WTC11 (cell line): ENCODE measurements around the gene SYTL5. TPM values are rescaled to one million over a fixed set of nuclear protein-coding genes. Genes with fewer than 3 reads are reported as not detected.

Experiments
- ATAC-seq: fragments of 200-7000 bp; cut with Tn5 transposase; 2 replicates; pipeline ENCODE4 v1.10.0; 2021; ENCODE audit warnings: mild to moderate bottlenecking, moderate library complexity
- CTCF ChIA-PET: fragments of 300-600 bp; sonication (Branson Sonifier 250); formaldehyde crosslinking; loops from one replicate; lab custom pipeline; 2021; ENCODE audit warnings: antibody characterized with exemption; lab: Charles Lee
- POLR2A ChIA-PET: fragments of 350-600 bp; sonication (Branson Sonifier 250); formaldehyde crosslinking; loops from one replicate; lab custom pipeline; 2021; ENCODE audit warnings: antibody characterized with exemption; lab: Charles Lee
- DNase-seq: peaks from one replicate; pipeline ENCODE4 v3.0.0; 2021; ENCODE audit warnings: low spot score
- H3K27ac Mint-ChIP-seq: 2 replicates; pipeline ENCODE4 v1.8.0; 2021; ENCODE audit warnings: mixed read lengths
- H3K27me3 Mint-ChIP-seq: 2 replicates; pipeline ENCODE4 v1.8.0; 2021; ENCODE audit warnings: low read depth, mild to moderate bottlenecking, moderate library complexity, mixed read lengths
- H3K36me3 Mint-ChIP-seq: 2 replicates; pipeline ENCODE4 v1.8.0; 2021; ENCODE audit warnings: mixed read lengths
- H3K4me1 Mint-ChIP-seq: 2 replicates; pipeline ENCODE4 v1.8.0; 2022; ENCODE audit warnings: mixed read lengths
- H3K4me3 Mint-ChIP-seq: 2 replicates; pipeline ENCODE4 v1.8.0; 2021; ENCODE audit warnings: mild to moderate bottlenecking, moderate library complexity, mixed read lengths
- H3K9me3 Mint-ChIP-seq: 2 replicates; pipeline ENCODE4 v1.8.0; 2021; ENCODE audit warnings: mixed read lengths
- ARID4B ChIP-seq: sonication (generic); formaldehyde crosslinking; IDR thresholded peaks from 2 replicates; pipeline ENCODE4 v1.8.0; 2023; ENCODE audit warnings: missing genetic modification reagents, mild to moderate bottlenecking, borderline replicate concordance
- E2F1 ChIP-seq: sonication (generic); formaldehyde crosslinking; IDR thresholded peaks from 2 replicates; pipeline ENCODE4 v1.8.0; 2022; ENCODE audit warnings: mild to moderate bottlenecking, missing genetic modification reagents
- FOXP1 ChIP-seq: sonication (generic); formaldehyde crosslinking; IDR thresholded peaks from 2 replicates; pipeline ENCODE4 v1.8.0; 2022; ENCODE audit warnings: missing genetic modification reagents, mild to moderate bottlenecking, moderate library complexity, borderline replicate concordance
- FOXP4 ChIP-seq: sonication (generic); formaldehyde crosslinking; IDR thresholded peaks from 2 replicates; pipeline ENCODE4 v1.8.0; 2022; ENCODE audit warnings: mild to moderate bottlenecking, missing genetic modification reagents
- GRHL2 ChIP-seq: fragments of 250-450 bp; sonication (Bioruptor Pico); IDR thresholded peaks from 2 replicates; pipeline ENCODE4 v1.8.0; 2022; ENCODE audit warnings: mild to moderate bottlenecking, moderate library complexity; ENCODE audit not compliant: insufficient replicate concordance, severe bottlenecking
- JUN ChIP-seq: sonication (generic); formaldehyde crosslinking; IDR thresholded peaks from 2 replicates; pipeline ENCODE4 v1.8.0; 2023; ENCODE audit warnings: mild to moderate bottlenecking, missing genetic modification reagents
- KAT7 ChIP-seq: sonication (generic); formaldehyde crosslinking; IDR thresholded peaks from 2 replicates; pipeline ENCODE4 v1.8.1; 2023; ENCODE audit warnings: missing genetic modification reagents, mild to moderate bottlenecking, borderline replicate concordance
- MLX ChIP-seq: sonication (generic); formaldehyde crosslinking; IDR thresholded peaks from 2 replicates; pipeline ENCODE4 v1.8.1; 2023; ENCODE audit warnings: mild to moderate bottlenecking, missing genetic modification reagents, moderate library complexity
- NFE2L1 ChIP-seq: sonication (generic); formaldehyde crosslinking; IDR thresholded peaks from 2 replicates; pipeline ENCODE4 v1.8.1; 2023; ENCODE audit warnings: missing genetic modification reagents
- NR2C2 ChIP-seq: sonication (generic); formaldehyde crosslinking; IDR thresholded peaks from 2 replicates; pipeline ENCODE4 v1.8.0; 2022; ENCODE audit warnings: mild to moderate bottlenecking, missing genetic modification reagents
- USF1 ChIP-seq: sonication (generic); formaldehyde crosslinking; IDR thresholded peaks from 2 replicates; pipeline ENCODE4 v1.8.0; 2022; ENCODE audit warnings: mild to moderate bottlenecking, missing genetic modification reagents
- USF2 ChIP-seq: sonication (generic); formaldehyde crosslinking; IDR thresholded peaks from 2 replicates; pipeline ENCODE4 v1.8.1; 2023; ENCODE audit warnings: mild to moderate bottlenecking, missing genetic modification reagents, moderate library complexity
- ZNF396 ChIP-seq: fragments of 250-450 bp; sonication (Bioruptor Pico); IDR thresholded peaks from 2 replicates; pipeline ENCODE4 v1.8.0; 2021; ENCODE audit warnings: mild to moderate bottlenecking, moderate library complexity, borderline replicate concordance
- ZNF416 ChIP-seq: fragments of 250-450 bp; sonication (Bioruptor Pico); IDR thresholded peaks from 2 replicates; pipeline ENCODE4 v1.9.0; 2021; ENCODE audit warnings: mild to moderate bottlenecking, inconsistent platforms
- ZSCAN18 ChIP-seq: fragments of 250-450 bp; sonication (Bioruptor Pico); IDR thresholded peaks from 2 replicates; pipeline ENCODE4 v2.1.2; 2022; ENCODE audit warnings: mild to moderate bottlenecking, moderate library complexity
- total RNA-seq: library from RNA; stranded (reverse); gene quantifications from 3 replicates; pipeline ENCODE4 v1.2.3, GENCODE V29; 2021
- TF ChIP-seq, protein P1 (sequence below): fragments of 250-450 bp; sonication (Bioruptor Pico); IDR thresholded peaks from 2 replicates; pipeline ENCODE4 v1.8.0; 2021; ENCODE audit warnings: mild to moderate bottlenecking
- TF ChIP-seq, protein P2 (sequence below): fragments of 200-600 bp; IDR thresholded peaks from 2 replicates; pipeline ENCODE4 v1.8.0; 2022; ENCODE audit warnings: antibody characterized with exemption
- TF ChIP-seq, protein P3 (sequence below): sonication (generic); formaldehyde crosslinking; IDR thresholded peaks from 2 replicates; pipeline ENCODE4 v1.8.1; 2023; ENCODE audit warnings: mild to moderate bottlenecking, missing genetic modification reagents, borderline replicate concordance

Gene SYTL5
- total RNA-seq, 1 experiment from 2014 or later: 0.26 TPM

DNA sequence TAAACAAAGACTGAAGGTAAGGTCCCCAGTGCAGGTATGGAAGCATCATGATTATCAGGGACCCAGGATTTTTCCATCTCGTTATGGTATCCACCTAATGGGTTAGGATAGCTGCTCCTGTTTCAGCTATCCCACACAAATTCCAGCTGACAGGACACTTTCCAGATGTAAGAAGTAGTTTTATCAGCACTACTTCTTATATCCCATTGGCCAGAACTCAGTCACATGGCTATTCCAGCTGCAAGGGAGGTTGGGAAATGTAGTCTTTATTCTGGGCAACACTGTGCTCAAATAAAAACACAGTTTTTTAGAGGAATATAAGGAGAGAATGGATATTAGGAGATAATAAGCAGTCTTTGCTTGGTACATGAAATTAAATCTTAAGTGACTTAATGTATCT is 117.6 kb downstream of the SYTL5 start:
- no peaks in the 10 kb centered on the region for H3K9me3 Mint-ChIP-seq
- ATAC-seq: no peak
- POLR2A ChIA-PET: no interaction called here

More for the DNA sequence above, 117.6 kb downstream of the SYTL5 start:
- no peak for DNase-seq
- Mint-ChIP-seq H3K27me3 (no peaks in the 10 kb centered on the region), H3K27ac (no peak overlapping the region), H3K36me3 (no peaks in the 10 kb centered on the region), H3K4me1 (no peaks in the 10 kb centered on the region), H3K4me3 (no peak overlapping the region)
- CTCF ChIA-PET: no interaction called here
- TF ChIP-seq USF2 (CRISPR knock-in tag) (peak; percentile 85), E2F1 (no peak), JUN (CRISPR knock-in tag) (no peak), NFE2L1 (CRISPR knock-in tag) (no peak), GRHL2 (CRISPR knock-in tag) (no peak), ZNF416 (CRISPR knock-in tag) (no peak), USF1 (CRISPR knock-in tag) (peak; percentile 80), MLX (no peak), FOXP1 (CRISPR knock-in tag) (no peak), NR2C2 (CRISPR knock-in tag) (no peak), ZSCAN18 (CRISPR knock-in tag) (no peak), ARID4B (CRISPR knock-in tag) (no peak), ZNF396 (no peak), KAT7 (CRISPR knock-in tag) (no peak), FOXP4 (CRISPR knock-in tag) (no peak)
- TF ChIP-seq, protein P1, sequence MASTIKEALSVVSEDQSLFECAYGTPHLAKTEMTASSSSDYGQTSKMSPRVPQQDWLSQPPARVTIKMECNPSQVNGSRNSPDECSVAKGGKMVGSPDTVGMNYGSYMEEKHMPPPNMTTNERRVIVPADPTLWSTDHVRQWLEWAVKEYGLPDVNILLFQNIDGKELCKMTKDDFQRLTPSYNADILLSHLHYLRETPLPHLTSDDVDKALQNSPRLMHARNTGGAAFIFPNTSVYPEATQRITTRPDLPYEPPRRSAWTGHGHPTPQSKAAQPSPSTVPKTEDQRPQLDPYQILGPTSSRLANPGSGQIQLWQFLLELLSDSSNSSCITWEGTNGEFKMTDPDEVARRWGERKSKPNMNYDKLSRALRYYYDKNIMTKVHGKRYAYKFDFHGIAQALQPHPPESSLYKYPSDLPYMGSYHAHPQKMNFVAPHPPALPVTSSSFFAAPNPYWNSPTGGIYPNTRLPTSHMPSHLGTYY (CRISPR knock-in tag): no peak
- TF ChIP-seq, protein P2, sequence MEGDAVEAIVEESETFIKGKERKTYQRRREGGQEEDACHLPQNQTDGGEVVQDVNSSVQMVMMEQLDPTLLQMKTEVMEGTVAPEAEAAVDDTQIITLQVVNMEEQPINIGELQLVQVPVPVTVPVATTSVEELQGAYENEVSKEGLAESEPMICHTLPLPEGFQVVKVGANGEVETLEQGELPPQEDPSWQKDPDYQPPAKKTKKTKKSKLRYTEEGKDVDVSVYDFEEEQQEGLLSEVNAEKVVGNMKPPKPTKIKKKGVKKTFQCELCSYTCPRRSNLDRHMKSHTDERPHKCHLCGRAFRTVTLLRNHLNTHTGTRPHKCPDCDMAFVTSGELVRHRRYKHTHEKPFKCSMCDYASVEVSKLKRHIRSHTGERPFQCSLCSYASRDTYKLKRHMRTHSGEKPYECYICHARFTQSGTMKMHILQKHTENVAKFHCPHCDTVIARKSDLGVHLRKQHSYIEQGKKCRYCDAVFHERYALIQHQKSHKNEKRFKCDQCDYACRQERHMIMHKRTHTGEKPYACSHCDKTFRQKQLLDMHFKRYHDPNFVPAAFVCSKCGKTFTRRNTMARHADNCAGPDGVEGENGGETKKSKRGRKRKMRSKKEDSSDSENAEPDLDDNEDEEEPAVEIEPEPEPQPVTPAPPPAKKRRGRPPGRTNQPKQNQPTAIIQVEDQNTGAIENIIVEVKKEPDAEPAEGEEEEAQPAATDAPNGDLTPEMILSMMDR: no peak
- TF ChIP-seq, protein P3, sequence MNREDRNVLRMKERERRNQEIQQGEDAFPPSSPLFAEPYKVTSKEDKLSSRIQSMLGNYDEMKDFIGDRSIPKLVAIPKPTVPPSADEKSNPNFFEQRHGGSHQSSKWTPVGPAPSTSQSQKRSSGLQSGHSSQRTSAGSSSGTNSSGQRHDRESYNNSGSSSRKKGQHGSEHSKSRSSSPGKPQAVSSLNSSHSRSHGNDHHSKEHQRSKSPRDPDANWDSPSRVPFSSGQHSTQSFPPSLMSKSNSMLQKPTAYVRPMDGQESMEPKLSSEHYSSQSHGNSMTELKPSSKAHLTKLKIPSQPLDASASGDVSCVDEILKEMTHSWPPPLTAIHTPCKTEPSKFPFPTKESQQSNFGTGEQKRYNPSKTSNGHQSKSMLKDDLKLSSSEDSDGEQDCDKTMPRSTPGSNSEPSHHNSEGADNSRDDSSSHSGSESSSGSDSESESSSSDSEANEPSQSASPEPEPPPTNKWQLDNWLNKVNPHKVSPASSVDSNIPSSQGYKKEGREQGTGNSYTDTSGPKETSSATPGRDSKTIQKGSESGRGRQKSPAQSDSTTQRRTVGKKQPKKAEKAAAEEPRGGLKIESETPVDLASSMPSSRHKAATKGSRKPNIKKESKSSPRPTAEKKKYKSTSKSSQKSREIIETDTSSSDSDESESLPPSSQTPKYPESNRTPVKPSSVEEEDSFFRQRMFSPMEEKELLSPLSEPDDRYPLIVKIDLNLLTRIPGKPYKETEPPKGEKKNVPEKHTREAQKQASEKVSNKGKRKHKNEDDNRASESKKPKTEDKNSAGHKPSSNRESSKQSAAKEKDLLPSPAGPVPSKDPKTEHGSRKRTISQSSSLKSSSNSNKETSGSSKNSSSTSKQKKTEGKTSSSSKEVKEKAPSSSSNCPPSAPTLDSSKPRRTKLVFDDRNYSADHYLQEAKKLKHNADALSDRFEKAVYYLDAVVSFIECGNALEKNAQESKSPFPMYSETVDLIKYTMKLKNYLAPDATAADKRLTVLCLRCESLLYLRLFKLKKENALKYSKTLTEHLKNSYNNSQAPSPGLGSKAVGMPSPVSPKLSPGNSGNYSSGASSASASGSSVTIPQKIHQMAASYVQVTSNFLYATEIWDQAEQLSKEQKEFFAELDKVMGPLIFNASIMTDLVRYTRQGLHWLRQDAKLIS (CRISPR knock-in tag): no peak
